ENCODE measurements around the gene INPP5J.
"Not testable (repeated sequence)": the region's sequence is repeated elsewhere in the genome, so short reads cannot be mapped to it uniquely, and the experiment has no call there.

INPP5J gene

GRCh38 chr22:31151872-31152271, 29.1 kb downstream of the INPP5J start:
- DNase-seq, result no peak

- DNase-seq, result no peak
These were observed 30.6 kb downstream of the INPP5J start for GRCh38 chr22:31153357-31153756.

- DNase-seq, result no peak
These were observed 32.2 kb downstream of the INPP5J start for GRCh38 chr22:31154975-31155374.

- DNase-seq, result peak; percentile 43
These were observed 32.7 kb downstream of the INPP5J start for GRCh38 chr22:31155422-31155821.

GRCh38 chr22:31160328-31160978, 37.7 kb downstream of the INPP5J start:
- DNase-seq, result peak; percentile 67

- no peak for DNase-seq
These were observed 38.6 kb downstream of the INPP5J start for GRCh38 chr22:31161386-31161785.

GRCh38 chr22:31162015-31162765, 39.4 kb downstream of the INPP5J start:
- no peak for DNase-seq

- DNase-seq, result no peak
These were observed 48.2 kb downstream of the INPP5J start for GRCh38 chr22:31170971-31171370.

- not testable (repeated sequence) for DNase-seq
These were observed 49.0 kb downstream of the INPP5J start for GRCh38 chr22:31171734-31172133.

GRCh38 chr22:31173386-31174145, 50.8 kb downstream of the INPP5J start:
- no peak for DNase-seq

- DNase-seq, result no peak
These were observed 54.2 kb downstream of the INPP5J start for GRCh38 chr22:31176923-31177322.

- no peak for DNase-seq
These were observed 54.8 kb downstream of the INPP5J start for GRCh38 chr22:31177420-31178162.

- DNase-seq, result no peak
These were observed 56.1 kb downstream of the INPP5J start for GRCh38 chr22:31178859-31179258.

GRCh38 chr22:31179345-31179744, 56.6 kb downstream of the INPP5J start:
- DNase-seq, result no peak

- DNase-seq, result no peak
These were observed 61.2 kb downstream of the INPP5J start for GRCh38 chr22:31184015-31184414.
